ENCODE data around the gene JPH4. TPM values are rescaled to one million over a fixed set of nuclear protein-coding genes. Genes with fewer than 3 reads are reported as not detected.

The JPH4 gene
- total and polyA plus RNA-seq, 2 experiments from 2014 or later = not detected

- Histone ChIP-seq H3K4me3 (no peak overlapping the region), H2AFZ (no peak overlapping the region), H3K4me2 (ENCODE audit: unreplicated experiment) (no peak overlapping the region), H3K27me3 (replicated peaks; ENCODE audit: insufficient read depth) (no peaks in the 10 kb centered on the region), H3K27ac (no peak overlapping the region), H3K9me3 (ENCODE audit: low read depth) (no peaks in the 10 kb centered on the region), H3K9me2 (ENCODE audit: insufficient read depth) (no peaks in the 10 kb centered on the region), H3K4me1 (ENCODE audit: insufficient read depth) (no peaks in the 10 kb centered on the region), H4K20me1 (ENCODE audit: insufficient read depth) (no peaks in the 10 kb centered on the region), H3K79me2 (ENCODE audit: insufficient read depth) (no peaks in the 10 kb centered on the region), H3K36me3 (ENCODE audit: low read depth) (no peaks in the 10 kb centered on the region), H3K9ac (no peak overlapping the region), H3F3A (ENCODE audit: insufficient read depth) (no peaks in the 10 kb centered on the region)
- DNase-seq = no peak
- in situ Hi-C loops (cut with MboI) = no loop called here
- no peak for TF ChIP-seq EZH2 (IDR thresholded peaks at IDR 0.05; ENCODE audit: insufficient read depth, poor library complexity, severe bottlenecking)
- no peak for TF ChIP-seq EZH2phosphoT487 (IDR thresholded peaks at IDR 0.05; ENCODE audit: insufficient read depth, low read depth)
- 87 to 97% methylated on average over 2 of the region's 2 CpGs for WGBS, 2 experiments (ENCODE audit: low coverage in 1 of 2, low lambda C conversion rate in 2 of 2, missing lambda C conversion rate in 2 of 2)
These were observed 42.1 kb downstream of the JPH4 start for GRCh38 chr14:23536494-23536893.

GRCh38 chr14:23535943-23536342 is 42.6 kb downstream of the JPH4 start:
- Histone ChIP-seq H3F3A (ENCODE audit: insufficient read depth) (no peaks in the 10 kb centered on the region), H3K9me2 (ENCODE audit: insufficient read depth) (no peaks in the 10 kb centered on the region), H3K79me2 (ENCODE audit: insufficient read depth) (no peaks in the 10 kb centered on the region), H3K4me2 (ENCODE audit: unreplicated experiment) (no peak overlapping the region), H3K9ac (no peak overlapping the region), H2AFZ (no peak overlapping the region), H3K36me3 (ENCODE audit: low read depth) (no peaks in the 10 kb centered on the region), H3K4me3 (no peak overlapping the region), H3K4me1 (ENCODE audit: insufficient read depth) (no peaks in the 10 kb centered on the region), H3K27ac (no peak overlapping the region), H3K9me3 (ENCODE audit: low read depth) (no peaks in the 10 kb centered on the region), H3K27me3 (replicated peaks; ENCODE audit: insufficient read depth) (no peaks in the 10 kb centered on the region), H4K20me1 (ENCODE audit: insufficient read depth) (no peaks in the 10 kb centered on the region)
- DNase-seq = no peak
- WGBS, 2 experiments (ENCODE audit: low coverage in 1 of 2, low lambda C conversion rate in 2 of 2, missing lambda C conversion rate in 2 of 2) = 78 to 81% methylated on average over 4 of the region's 4 CpGs
- no peak for TF ChIP-seq EZH2phosphoT487 (IDR thresholded peaks at IDR 0.05; ENCODE audit: insufficient read depth, low read depth)
- no peak for TF ChIP-seq EZH2 (IDR thresholded peaks at IDR 0.05; ENCODE audit: insufficient read depth, poor library complexity, severe bottlenecking)
- in situ Hi-C loops (cut with MboI) = no loop called here

DNA sequence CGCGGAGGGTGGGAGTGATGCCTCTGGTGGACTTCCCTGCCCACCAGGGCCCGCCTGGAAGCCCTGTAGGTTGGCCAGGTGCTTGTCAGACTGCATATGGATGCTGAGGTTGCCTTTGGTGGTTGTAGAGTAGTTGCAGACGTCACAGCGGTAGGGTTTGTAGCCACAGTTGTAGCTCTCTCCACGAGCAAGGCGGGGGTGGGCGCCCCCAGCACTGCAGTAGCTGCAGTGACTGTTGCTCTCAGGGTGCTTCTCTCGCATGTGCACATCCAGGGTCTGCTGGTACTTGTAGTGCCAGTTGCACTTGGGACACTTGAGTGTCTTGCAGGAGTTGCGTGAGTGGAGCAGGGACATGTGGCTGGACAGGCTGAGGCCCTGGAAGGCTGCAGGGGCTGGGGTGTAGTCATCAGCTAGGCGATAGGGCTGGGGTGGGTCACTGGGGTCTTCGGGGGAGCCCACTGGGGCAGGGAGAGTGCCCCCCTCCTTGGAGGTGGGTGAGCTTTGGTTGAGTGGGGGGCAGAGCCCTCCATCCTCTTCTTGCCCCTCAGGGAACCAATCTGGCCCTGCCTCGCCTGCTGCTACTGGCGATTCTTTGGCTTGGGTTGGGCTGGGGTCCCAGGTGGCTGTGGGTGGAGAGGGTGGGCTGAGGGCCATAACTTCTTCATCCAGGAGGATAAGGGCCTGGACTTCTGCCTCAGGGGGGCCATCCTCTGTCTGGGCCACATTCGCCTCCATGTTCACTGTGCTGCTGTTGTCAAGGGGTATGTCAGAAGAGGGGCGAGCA is 44.7 kb downstream of the JPH4 start:
- Histone ChIP-seq H3K9me3 (ENCODE audit: low read depth) (no peaks in the 10 kb centered on the region), H3K79me2 (ENCODE audit: insufficient read depth) (no peaks in the 10 kb centered on the region), H4K20me1 (ENCODE audit: insufficient read depth) (no peaks in the 10 kb centered on the region), H2AFZ (no peak overlapping the region), H3K4me2 (ENCODE audit: unreplicated experiment) (no peak overlapping the region), H3K4me3 (no peak overlapping the region), H3K9ac (no peak overlapping the region), H3F3A (ENCODE audit: insufficient read depth) (no peaks in the 10 kb centered on the region), H3K27ac (no peak overlapping the region), H3K9me2 (ENCODE audit: insufficient read depth) (no peaks in the 10 kb centered on the region), H3K27me3 (replicated peaks; ENCODE audit: insufficient read depth) (no peaks in the 10 kb centered on the region), H3K36me3 (ENCODE audit: low read depth) (no peaks in the 10 kb centered on the region), H3K4me1 (ENCODE audit: insufficient read depth) (no peaks in the 10 kb centered on the region)
- in situ Hi-C loops (cut with MboI) = no loop called here
- DNase-seq = no peak
- WGBS, 2 experiments (ENCODE audit: low coverage in 1 of 2, low lambda C conversion rate in 2 of 2, missing lambda C conversion rate in 2 of 2) = 83% methylated on average over 16 of the region's 16 CpGs
- no peak for TF ChIP-seq EZH2phosphoT487 (IDR thresholded peaks at IDR 0.05; ENCODE audit: insufficient read depth, low read depth)
- no peak for TF ChIP-seq EZH2 (IDR thresholded peaks at IDR 0.05; ENCODE audit: insufficient read depth, poor library complexity, severe bottlenecking)

- H3K27ac ChIP-seq = no peak overlapping the region
- H4K20me1 ChIP-seq (ENCODE audit: insufficient read depth) = no peaks in the 10 kb centered on the region
- no peak overlapping the region for H3K9ac ChIP-seq
- H3K9me3 ChIP-seq (ENCODE audit: low read depth) = no peaks in the 10 kb centered on the region
- no peak overlapping the region for H3K4me2 ChIP-seq (ENCODE audit: unreplicated experiment)
- no peaks in the 10 kb centered on the region for H3K4me1 ChIP-seq (ENCODE audit: insufficient read depth)
- H3K27me3 ChIP-seq (replicated peaks; ENCODE audit: insufficient read depth) = no peaks in the 10 kb centered on the region
- 89 to 91% methylated on average over 7 of the region's 7 CpGs for WGBS, 2 experiments (ENCODE audit: low coverage in 1 of 2, low lambda C conversion rate in 2 of 2, missing lambda C conversion rate in 2 of 2)
- no peaks in the 10 kb centered on the region for H3K9me2 ChIP-seq (ENCODE audit: insufficient read depth)
- no peak for DNase-seq
- no peaks in the 10 kb centered on the region for H3K36me3 ChIP-seq (ENCODE audit: low read depth)
- in situ Hi-C loops (cut with MboI) = no loop called here
- TF ChIP-seq EZH2 (IDR thresholded peaks at IDR 0.05; ENCODE audit: insufficient read depth, poor library complexity, severe bottlenecking) = no peak
- no peak for TF ChIP-seq EZH2phosphoT487 (IDR thresholded peaks at IDR 0.05; ENCODE audit: insufficient read depth, low read depth)
- H3F3A ChIP-seq (ENCODE audit: insufficient read depth) = no peaks in the 10 kb centered on the region
- no peak overlapping the region for H2AFZ ChIP-seq
- H3K4me3 ChIP-seq = no peak overlapping the region
- no peaks in the 10 kb centered on the region for H3K79me2 ChIP-seq (ENCODE audit: insufficient read depth)
These were observed 45.9 kb downstream of the JPH4 start for GRCh38 chr14:23532658-23533057.
